SK-N-SH treated with all-trans-retinoic acid at 6 μM for 48 hours (cell line): ENCODE data around the gene PPP5C.

ENCODE experiments used
- ATAC-seq: fragments of 200-7000 bp; cut with Tn5 transposase; 3 replicates; pipeline ENCODE4 v1.9.1; 2020; ENCODE audit warnings: mild to moderate bottlenecking, moderate library complexity
- BACH2 ChIP-seq: fragments of 250-450 bp; sonication (Bioruptor Pico); IDR thresholded peaks from 2 replicates; pipeline ENCODE4 v1.9.0; 2021; ENCODE audit warnings: mild to moderate bottlenecking, borderline replicate concordance
- CSDC2 ChIP-seq: fragments of 250-450 bp; sonication (Bioruptor Pico); IDR thresholded peaks from 2 replicates; pipeline ENCODE4 v1.5.0; 2020; ENCODE audit warnings: mild to moderate bottlenecking, moderate library complexity
- CSRNP3 ChIP-seq: fragments of 250-450 bp; sonication (Bioruptor Pico); IDR thresholded peaks from 2 replicates; pipeline ENCODE4 v1.5.1; 2021; ENCODE audit warnings: mild to moderate bottlenecking, moderate library complexity
- ESRRG ChIP-seq: fragments of 250-450 bp; sonication (Bioruptor Pico); IDR thresholded peaks from 2 replicates; pipeline ENCODE4 v1.6.1; 2021; ENCODE audit warnings: mild to moderate bottlenecking
- ISL1 ChIP-seq: fragments of 250-450 bp; sonication (Bioruptor Pico); IDR thresholded peaks from 2 replicates; pipeline ENCODE4 v2.1.2; 2022; ENCODE audit warnings: mild to moderate bottlenecking, moderate library complexity
- OSR1 ChIP-seq: fragments of 250-450 bp; sonication (Bioruptor Pico); IDR thresholded peaks from 2 replicates; pipeline ENCODE4 v1.8.0; 2022; ENCODE audit warnings: moderate library complexity, mild to moderate bottlenecking, inconsistent platforms
- PATZ1 ChIP-seq: fragments of 250-450 bp; sonication (Bioruptor Pico); IDR thresholded peaks from 2 replicates; pipeline ENCODE4 v1.8.0; 2020; ENCODE audit warnings: mild to moderate bottlenecking, moderate library complexity, borderline replicate concordance
- POU6F1 ChIP-seq: fragments of 250-450 bp; sonication (Bioruptor Pico); IDR thresholded peaks from 2 replicates; pipeline ENCODE4 v1.8.0; 2021; ENCODE audit warnings: low read depth, mild to moderate bottlenecking, moderate library complexity, borderline replicate concordance
- PPARA ChIP-seq: fragments of 250-450 bp; sonication (Bioruptor Pico); IDR thresholded peaks from 2 replicates; pipeline ENCODE4 v1.5.0; 2020; ENCODE audit warnings: mild to moderate bottlenecking, borderline replicate concordance
- RARB ChIP-seq: fragments of 250-450 bp; sonication (Bioruptor Pico); IDR thresholded peaks from 2 replicates; pipeline ENCODE4 v1.8.0; 2021; ENCODE audit warnings: mild to moderate bottlenecking, moderate library complexity
- SNAI2 ChIP-seq: fragments of 250-450 bp; sonication (Bioruptor Pico); IDR thresholded peaks from 2 replicates; pipeline ENCODE4 v1.5.0; 2020; ENCODE audit warnings: mild to moderate bottlenecking, moderate library complexity
- TCF4 ChIP-seq: fragments of 250-450 bp; sonication (Bioruptor Pico); IDR thresholded peaks from 2 replicates; pipeline ENCODE4 v1.8.0; 2021; ENCODE audit warnings: mild to moderate bottlenecking, moderate library complexity, borderline replicate concordance
- TOX ChIP-seq: fragments of 250-450 bp; sonication (Bioruptor Pico); IDR thresholded peaks from 2 replicates; pipeline ENCODE4 v1.8.0; 2021; ENCODE audit warnings: mild to moderate bottlenecking, moderate library complexity, borderline replicate concordance
- TSHZ2 ChIP-seq: fragments of 250-450 bp; sonication (Bioruptor Pico); IDR thresholded peaks from 2 replicates; pipeline ENCODE4 v1.5.0; 2020; ENCODE audit warnings: mild to moderate bottlenecking, moderate library complexity
- ZFP3 ChIP-seq: fragments of 250-450 bp; sonication (Bioruptor Pico); IDR thresholded peaks from 2 replicates; pipeline ENCODE4 v1.5.0; 2020; ENCODE audit warnings: mild to moderate bottlenecking, moderate library complexity
- ZFP30 ChIP-seq: fragments of 450-650 bp; formaldehyde crosslinking; IDR thresholded peaks from 2 replicates; pipeline ENCODE4 v1.5.0; 2022; ENCODE audit warnings: mild to moderate bottlenecking, moderate library complexity
- ZNF565 ChIP-seq: fragments of 450-650 bp; formaldehyde crosslinking; conservative IDR thresholded peaks from 2 replicates; pipeline ENCODE4 v1.5.0; 2020; ENCODE audit warnings: low read depth, mild to moderate bottlenecking, moderate library complexity
- ZNF70 ChIP-seq: fragments of 450-650 bp; formaldehyde crosslinking; IDR thresholded peaks from 2 replicates; pipeline ENCODE4 v1.5.0; 2020; ENCODE audit warnings: mild to moderate bottlenecking, moderate library complexity
- ZNF8 ChIP-seq: fragments of 450-650 bp; formaldehyde crosslinking; IDR thresholded peaks from 2 replicates; pipeline ENCODE4 v1.5.0; 2020; ENCODE audit warnings: mild to moderate bottlenecking, moderate library complexity

PPP5C gene

GRCh38 chr19:46407856-46408663, 61.2 kb downstream of the PPP5C start:
- no peak for TF ChIP-seq ISL1
- TF ChIP-seq CSDC2 (CRISPR knock-in tag), result no peak
- no peak for ATAC-seq

- TF ChIP-seq CSRNP3 (CRISPR knock-in tag) (no peak), ZNF8 (CRISPR knock-in tag) (no peak), TCF4 (CRISPR knock-in tag) (no peak), SNAI2 (CRISPR knock-in tag) (no peak), TSHZ2 (CRISPR knock-in tag) (no peak), OSR1 (CRISPR knock-in tag) (no peak), ZNF565 (CRISPR knock-in tag) (no peak), ISL1 (no peak), RARB (CRISPR knock-in tag) (no peak), TOX (CRISPR knock-in tag) (no peak), BACH2 (CRISPR knock-in tag) (no peak), PATZ1 (CRISPR knock-in tag) (no peak), ZFP3 (CRISPR knock-in tag) (no peak), ZFP30 (CRISPR knock-in tag) (no peak), ESRRG (CRISPR knock-in tag) (no peak), ZNF70 (no peak)
- no peak for ATAC-seq
These were observed 61.8 kb downstream of the PPP5C start for GRCh38 chr19:46408664-46409039.

GRCh38 chr19:46409191-46409590, 62.3 kb downstream of the PPP5C start:
- ATAC-seq, result no peak
- TF ChIP-seq CSDC2 (CRISPR knock-in tag) (no peak), OSR1 (CRISPR knock-in tag) (no peak), TOX (CRISPR knock-in tag) (no peak), ZNF565 (CRISPR knock-in tag) (no peak), ZNF8 (CRISPR knock-in tag) (no peak), RARB (CRISPR knock-in tag) (no peak), ZNF70 (no peak), PATZ1 (CRISPR knock-in tag) (no peak)
- TF ChIP-seq, all 23 proteins: peak for 0

GRCh38 chr19:46410205-46411087, 63.6 kb downstream of the PPP5C start:
- no peak for ATAC-seq
- TF ChIP-seq ZNF565 (CRISPR knock-in tag) (no peak), SNAI2 (CRISPR knock-in tag) (no peak), TSHZ2 (CRISPR knock-in tag) (no peak), ISL1 (no peak), CSDC2 (CRISPR knock-in tag) (no peak), ZNF70 (no peak), ZNF8 (CRISPR knock-in tag) (no peak), BACH2 (CRISPR knock-in tag) (no peak), ZFP30 (CRISPR knock-in tag) (no peak), RARB (CRISPR knock-in tag) (no peak), OSR1 (CRISPR knock-in tag) (no peak), ZFP3 (CRISPR knock-in tag) (no peak), POU6F1 (CRISPR knock-in tag) (no peak), PPARA (no peak)
